Central memory CD8-positive, alpha-beta T cell (primary cell): ENCODE data around the gene FBXO5.

Experiments
- ATAC-seq: fragments of 150-1000 bp; cut with Tn5 transposase; replicated peaks from 2 replicates; pipeline ENCODE4 v1.10.0; 2022; ENCODE audit warnings: mild to moderate bottlenecking, moderate FRiP score, moderate number of reproducible peaks; ENCODE audit not compliant: poor library complexity, severe bottlenecking; ENCODE audit errors: extremely low read depth
- DNase-seq, 2 donors: peaks; one replicate each; pipeline ENCODE4 v3.0.0; 2021; ENCODE audit warnings: low spot score in 2 of 2
- H3K27ac Mint-ChIP-seq: one replicate; pipeline ENCODE4 v1.8.0; 2022; ENCODE audit warnings: low read depth, mild to moderate bottlenecking, moderate library complexity, mixed read lengths
- H3K27me3 Mint-ChIP-seq: one replicate; pipeline ENCODE4 v1.8.0; 2022; ENCODE audit warnings: mixed read lengths
- H3K36me3 Mint-ChIP-seq: one replicate; pipeline ENCODE4 v1.8.0; 2022; ENCODE audit warnings: mild to moderate bottlenecking, moderate library complexity, mixed read lengths; ENCODE audit not compliant: insufficient read depth
- H3K4me1 Mint-ChIP-seq: one replicate; pipeline ENCODE4 v1.8.0; 2022; ENCODE audit warnings: mixed read lengths
- H3K4me3 Mint-ChIP-seq: one replicate; pipeline ENCODE4 v1.8.0; 2022; ENCODE audit warnings: mild to moderate bottlenecking, moderate library complexity, mixed read lengths
- H3K9me3 Mint-ChIP-seq: one replicate; pipeline ENCODE4 v1.8.0; 2022; ENCODE audit warnings: mixed read lengths

Gene FBXO5

GRCh38 chr6:152983637-152984512 lies 1.0 kb upstream of the FBXO5 start:
- no peaks in the 10 kb centered on the region for H3K9me3 Mint-ChIP-seq
- H3K36me3 Mint-ChIP-seq, result peaks cover 21% of the 10 kb centered on the region
- DNase-seq (no peak), ATAC-seq (no peak)
- peaks cover 39% of the 10 kb centered on the region for H3K4me1 Mint-ChIP-seq
- H3K4me3 Mint-ChIP-seq, result peak overlapping the region; percentile 91
- H3K27me3 Mint-ChIP-seq, result no peaks in the 10 kb centered on the region
- peak overlapping the region; percentile 97 for H3K27ac Mint-ChIP-seq

- DNase-seq (no peak), ATAC-seq (no peak)
- peaks cover 24% of the 10 kb centered on the region for H3K36me3 Mint-ChIP-seq
- H3K4me1 Mint-ChIP-seq, result peaks cover 38% of the 10 kb centered on the region
- H3K4me3 Mint-ChIP-seq, result peak overlapping the region; percentile 91
- no peaks in the 10 kb centered on the region for H3K9me3 Mint-ChIP-seq
- no peaks in the 10 kb centered on the region for H3K27me3 Mint-ChIP-seq
- no peak overlapping the region for H3K27ac Mint-ChIP-seq
These were observed 595 bp downstream of the FBXO5 start for GRCh38 chr6:152981989-152982903.

DNA sequence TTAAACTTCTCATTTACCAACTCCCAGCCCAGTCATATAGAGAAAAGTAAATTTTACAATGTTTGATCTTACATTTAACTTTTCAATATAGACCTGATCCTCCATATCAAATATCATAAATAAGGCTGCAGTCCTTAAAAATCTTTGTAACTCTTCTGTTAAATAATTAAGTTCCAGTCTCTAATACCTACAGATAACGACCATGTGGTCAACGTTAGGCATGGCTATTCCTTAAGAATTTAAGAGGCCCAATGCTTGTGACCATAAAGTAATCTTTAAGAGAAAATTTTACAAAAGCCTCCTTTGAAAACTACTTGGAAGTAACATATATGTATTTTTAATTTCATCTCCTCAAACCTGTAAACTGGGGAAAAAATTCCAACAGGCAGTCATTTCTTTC lies 1.6 kb downstream of the FBXO5 start:
- Mint-ChIP-seq H3K4me1 (peaks cover 43% of the 10 kb centered on the region), H3K36me3 (peaks cover 22% of the 10 kb centered on the region), H3K27ac (no peak overlapping the region), H3K4me3 (peak overlapping the region; percentile 80), H3K27me3 (no peaks in the 10 kb centered on the region), H3K9me3 (no peaks in the 10 kb centered on the region)
- ATAC-seq (no peak), DNase-seq (no peak)

- DNase-seq, result no peak
- Mint-ChIP-seq H3K27me3 (no peaks in the 10 kb centered on the region), H3K27ac (no peak overlapping the region), H3K4me3 (peak overlapping the region; percentile 80), H3K36me3 (peaks cover 18% of the 10 kb centered on the region), H3K4me1 (peaks cover 48% of the 10 kb centered on the region), H3K9me3 (no peaks in the 10 kb centered on the region)
- no peak for ATAC-seq
These were observed 2.2 kb downstream of the FBXO5 start for GRCh38 chr6:152980656-152981055.

GRCh38 chr6:152979116-152979515 lies 3.7 kb downstream of the FBXO5 start:
- H3K27ac Mint-ChIP-seq, result no peak overlapping the region
- ATAC-seq (no peak), DNase-seq (no peak)
- H3K4me1 Mint-ChIP-seq, result peaks cover 46% of the 10 kb centered on the region
- no peak overlapping the region for H3K4me3 Mint-ChIP-seq
- peaks cover 25% of the 10 kb centered on the region for H3K36me3 Mint-ChIP-seq
- H3K9me3 Mint-ChIP-seq, result no peaks in the 10 kb centered on the region
- no peaks in the 10 kb centered on the region for H3K27me3 Mint-ChIP-seq

DNA sequence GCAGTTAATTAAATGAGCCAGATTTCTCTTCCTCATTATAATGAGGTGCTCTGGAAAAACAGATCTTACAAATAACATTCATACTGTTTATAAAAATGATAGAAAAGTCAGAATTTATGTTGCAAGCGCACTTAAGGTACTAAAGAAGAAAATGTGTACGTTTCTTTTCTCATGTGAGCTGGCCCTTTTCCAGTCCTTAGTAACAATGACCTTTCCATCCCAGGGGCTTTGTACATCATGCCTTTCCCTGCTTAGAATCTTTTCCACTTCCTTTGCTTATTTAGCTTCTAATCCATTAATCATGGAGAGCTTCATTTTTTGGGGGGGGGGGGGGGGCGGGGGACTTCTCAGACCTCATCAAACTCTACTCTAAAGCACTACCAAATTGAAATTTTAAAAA lies 4.8 kb downstream of the FBXO5 start:
- H3K36me3 Mint-ChIP-seq, result peaks cover 16% of the 10 kb centered on the region
- no peak for ATAC-seq

DNA sequence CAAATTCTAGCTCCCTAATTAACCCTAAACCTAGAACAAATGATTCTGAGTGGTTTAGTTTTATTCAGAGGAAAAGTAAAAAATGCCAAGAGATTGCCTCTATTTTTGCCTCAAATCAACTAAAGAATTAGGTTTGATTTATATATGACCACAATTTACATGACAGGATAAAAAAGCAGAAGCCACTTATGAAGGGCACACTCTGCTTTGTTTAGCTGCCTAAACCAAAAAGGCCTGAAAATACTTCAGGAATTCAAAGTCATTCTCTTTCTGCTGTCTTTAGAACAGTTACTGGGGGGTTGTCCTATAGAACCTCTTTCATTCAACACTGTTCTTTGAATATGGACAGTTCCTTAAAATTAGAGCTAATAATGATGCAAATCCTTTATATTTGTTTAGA lies 5.3 kb downstream of the FBXO5 start:
- Mint-ChIP-seq H3K27me3 (no peaks in the 10 kb centered on the region), H3K4me1 (peaks cover 39% of the 10 kb centered on the region), H3K9me3 (no peaks in the 10 kb centered on the region), H3K4me3 (no peak overlapping the region), H3K36me3 (peaks cover 18% of the 10 kb centered on the region), H3K27ac (no peak overlapping the region)
- ATAC-seq, result no peak
- no peak for DNase-seq

More for the DNA sequence above, 4.8 kb downstream of the FBXO5 start:
- Mint-ChIP-seq H3K27ac (no peak overlapping the region), H3K9me3 (no peaks in the 10 kb centered on the region), H3K4me3 (no peak overlapping the region), H3K4me1 (peaks cover 39% of the 10 kb centered on the region), H3K27me3 (no peaks in the 10 kb centered on the region)
- no peak for DNase-seq

DNA sequence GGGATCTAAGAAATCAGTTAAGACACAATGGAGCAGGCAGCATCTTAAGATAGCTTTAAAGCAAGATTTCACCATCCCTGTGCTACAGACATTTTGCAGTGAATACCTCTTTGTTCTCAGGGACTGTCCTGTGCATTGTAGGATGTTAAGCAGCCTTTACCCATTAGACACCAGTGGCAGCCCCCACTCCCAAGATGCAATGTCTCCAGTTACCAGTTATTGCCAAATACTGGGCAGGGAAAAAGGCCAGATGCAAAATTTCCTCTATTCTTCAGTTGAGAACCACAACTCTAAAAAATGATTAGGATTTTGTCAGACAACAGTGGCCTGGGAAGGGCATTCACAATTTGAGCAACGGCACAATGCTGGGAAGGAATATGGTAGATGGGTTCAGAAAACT lies 6.1 kb downstream of the FBXO5 start:
- Mint-ChIP-seq H3K27ac (peak overlapping the region; percentile 25), H3K4me3 (no peak overlapping the region), H3K9me3 (no peaks in the 10 kb centered on the region), H3K27me3 (no peaks in the 10 kb centered on the region), H3K4me1 (peaks cover 39% of the 10 kb centered on the region), H3K36me3 (peaks cover 17% of the 10 kb centered on the region)
- DNase-seq (no peak), ATAC-seq (no peak)

DNA sequence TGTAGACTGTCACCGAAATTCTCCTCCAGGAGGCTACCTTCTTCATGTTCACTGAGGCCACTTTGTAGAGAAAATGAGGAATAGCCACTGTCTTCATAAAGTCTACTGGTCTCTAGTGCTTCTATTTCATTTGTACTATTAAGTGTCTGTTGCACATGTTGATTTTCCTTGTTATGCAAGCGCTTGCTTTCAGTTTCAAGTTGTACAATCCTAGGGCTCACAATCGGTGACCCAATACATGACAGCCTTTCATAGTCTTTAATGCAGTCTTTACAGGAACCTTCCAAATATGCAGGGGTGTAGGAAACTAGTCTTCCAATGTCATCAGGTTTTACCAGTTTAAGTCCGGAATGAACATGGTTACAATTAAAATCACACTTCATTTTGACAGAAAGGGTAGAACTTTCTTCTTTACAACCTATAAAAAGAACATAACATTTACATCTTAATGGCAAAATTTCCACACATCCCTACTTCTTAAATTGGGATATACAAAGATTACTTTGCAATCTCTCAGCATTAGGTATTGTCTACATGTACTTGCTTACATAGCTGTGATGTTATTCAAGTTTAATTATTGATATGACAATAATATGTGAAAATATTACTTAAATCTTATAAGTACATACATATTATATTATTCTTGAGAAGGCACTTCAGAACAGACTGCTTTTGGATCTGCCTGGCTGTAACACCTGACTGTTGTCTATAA lies 7.5 kb downstream of the FBXO5 start:
- no peaks in the 10 kb centered on the region for H3K9me3 Mint-ChIP-seq
- peak overlapping the region; percentile 77 for H3K4me3 Mint-ChIP-seq
- peak overlapping the region; percentile 85 for H3K27ac Mint-ChIP-seq
- H3K36me3 Mint-ChIP-seq, result peaks cover 25% of the 10 kb centered on the region
- ATAC-seq (peak; percentile 84), DNase-seq (no peak)
- peaks cover 29% of the 10 kb centered on the region for H3K4me1 Mint-ChIP-seq
- H3K27me3 Mint-ChIP-seq, result no peaks in the 10 kb centered on the region

GRCh38 chr6:152973916-152974315 lies 8.9 kb downstream of the FBXO5 start:
- no peak overlapping the region for H3K27ac Mint-ChIP-seq

GRCh38 chr6:152969688-152970418 lies 13.0 kb downstream of the FBXO5 start:
- ATAC-seq (no peak), DNase-seq (no peak)
- peaks cover 21% of the 10 kb centered on the region for H3K36me3 Mint-ChIP-seq
- no peaks in the 10 kb centered on the region for H3K27me3 Mint-ChIP-seq
- H3K9me3 Mint-ChIP-seq, result peaks cover 20% of the 10 kb centered on the region
- H3K4me3 Mint-ChIP-seq, result no peak overlapping the region
- H3K27ac Mint-ChIP-seq, result no peak overlapping the region
- H3K4me1 Mint-ChIP-seq, result peaks cover 1% of the 10 kb centered on the region

More at GRCh38 chr6:152973916-152974315, 8.9 kb downstream of the FBXO5 start:
- DNase-seq (no peak), ATAC-seq (no peak)
- peaks cover 7% of the 10 kb centered on the region for H3K9me3 Mint-ChIP-seq
- peaks cover 24% of the 10 kb centered on the region for H3K4me1 Mint-ChIP-seq
- no peak overlapping the region for H3K4me3 Mint-ChIP-seq
- peaks cover 30% of the 10 kb centered on the region for H3K36me3 Mint-ChIP-seq
- no peaks in the 10 kb centered on the region for H3K27me3 Mint-ChIP-seq
